Colonic mucosa (tissue), 4 donors: ENCODE results near the gene APOBEC3B. TPM values are rescaled to one million over a fixed set of nuclear protein-coding genes. Genes with fewer than 3 reads are reported as not detected.
"Not testable (repeated sequence)": the region's sequence is repeated elsewhere in the genome, so short reads cannot be mapped to it uniquely, and the experiment has no call there.

ENCODE experiments used
- DNase-seq: peaks from one replicate; pipeline ENCODE4 v3.0.0-alpha.2; 2020
- H3K27ac ChIP-seq: fragments of 200-600 bp; one replicate; pipeline ENCODE4 v1.8.0; 2021
- H3K27me3 ChIP-seq: fragments of 200-600 bp; one replicate; pipeline ENCODE4 v1.8.0; 2021
- H3K36me3 ChIP-seq: fragments of 200-600 bp; one replicate; pipeline ENCODE4 v1.8.0; 2021
- H3K4me1 ChIP-seq: fragments of 200-600 bp; one replicate; pipeline ENCODE4 v1.8.0; 2021; ENCODE audit warnings: mild to moderate bottlenecking
- H3K4me3 ChIP-seq: fragments of 200-600 bp; one replicate; pipeline ENCODE4 v1.8.0; 2021
- H3K9ac ChIP-seq, 2 donors: one replicate each; pipeline ENCODE4 v1.7.0; 2013; ENCODE audit warnings: control low read depth in 2 of 2, low read depth in 2 of 2, low read length in 2 of 2
- H3K9me3 ChIP-seq: fragments of 200-600 bp; one replicate; pipeline ENCODE4 v1.8.0; 2021
- intact Hi-C: fragments of 100-400 bp; cut with DNase I; formaldehyde crosslinking; loops from one replicate; pipeline ENCODE4 v1.14.1; 2022
- total RNA-seq, 2 donors: library from RNA; stranded (reverse); fragmentation: NEBNext Ultra II Directional in 1 of 2; extraction: Animal tissue kit (Norgen Biotek cat#: 25700) in 1 of 2; gene quantifications; one replicate each; pipeline ENCODE4 v1.2.1, GENCODE V29; 2021
- TF ChIP-seq, protein P1 (sequence below): fragments of 200-600 bp; IDR thresholded peaks from one replicate; pipeline ENCODE4 v1.8.0; 2022; ENCODE audit warnings: antibody characterized with exemption, mild to moderate bottlenecking
- donor health status: healthy.
- donor health status: DM: no; HTN: no; CAD: no.
- donor health status: DM: no; HTN: no; CAD: no.

The APOBEC3B gene
- total RNA-seq, 2 donors from 2014 or later, result 9.3 to 18.9 TPM

DNA sequence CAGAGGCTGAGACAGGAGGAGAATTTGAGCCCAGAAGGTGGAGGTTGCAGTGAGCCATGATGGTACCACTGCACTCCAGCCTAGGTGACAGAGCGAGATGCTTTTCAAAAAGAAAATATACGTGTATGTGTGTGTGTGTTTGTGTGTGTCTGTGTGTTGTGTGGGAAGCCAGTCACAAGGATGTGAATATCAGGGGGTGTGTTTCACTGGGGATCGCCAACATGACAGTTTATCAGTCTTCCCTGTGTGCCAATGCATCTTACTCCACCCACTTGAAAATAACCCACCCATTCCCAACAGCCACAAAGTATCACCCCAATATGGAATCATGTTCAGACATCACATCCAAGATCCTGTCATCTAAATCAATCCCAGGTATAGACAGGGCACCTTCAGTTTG, 10.4 kb upstream of the APOBEC3B start:
- H3K9me3 ChIP-seq, result no peaks in the 10 kb centered on the region
- intact Hi-C loops, result no loop called here
- H3K36me3 ChIP-seq, result no peaks in the 10 kb centered on the region
- H3K9ac ChIP-seq, result no peak overlapping the region
- DNase-seq, result no peak
- TF ChIP-seq, protein P1, sequence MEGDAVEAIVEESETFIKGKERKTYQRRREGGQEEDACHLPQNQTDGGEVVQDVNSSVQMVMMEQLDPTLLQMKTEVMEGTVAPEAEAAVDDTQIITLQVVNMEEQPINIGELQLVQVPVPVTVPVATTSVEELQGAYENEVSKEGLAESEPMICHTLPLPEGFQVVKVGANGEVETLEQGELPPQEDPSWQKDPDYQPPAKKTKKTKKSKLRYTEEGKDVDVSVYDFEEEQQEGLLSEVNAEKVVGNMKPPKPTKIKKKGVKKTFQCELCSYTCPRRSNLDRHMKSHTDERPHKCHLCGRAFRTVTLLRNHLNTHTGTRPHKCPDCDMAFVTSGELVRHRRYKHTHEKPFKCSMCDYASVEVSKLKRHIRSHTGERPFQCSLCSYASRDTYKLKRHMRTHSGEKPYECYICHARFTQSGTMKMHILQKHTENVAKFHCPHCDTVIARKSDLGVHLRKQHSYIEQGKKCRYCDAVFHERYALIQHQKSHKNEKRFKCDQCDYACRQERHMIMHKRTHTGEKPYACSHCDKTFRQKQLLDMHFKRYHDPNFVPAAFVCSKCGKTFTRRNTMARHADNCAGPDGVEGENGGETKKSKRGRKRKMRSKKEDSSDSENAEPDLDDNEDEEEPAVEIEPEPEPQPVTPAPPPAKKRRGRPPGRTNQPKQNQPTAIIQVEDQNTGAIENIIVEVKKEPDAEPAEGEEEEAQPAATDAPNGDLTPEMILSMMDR, result no peak
- no peaks in the 10 kb centered on the region for H3K4me1 ChIP-seq
- no peaks in the 10 kb centered on the region for H3K27me3 ChIP-seq
- H3K27ac ChIP-seq, result no peak overlapping the region
- no peak overlapping the region for H3K4me3 ChIP-seq

- H3K4me1 ChIP-seq, result no peaks in the 10 kb centered on the region
- intact Hi-C loops, result no loop called here
- no peak overlapping the region for H3K27ac ChIP-seq
- no peaks in the 10 kb centered on the region for H3K9me3 ChIP-seq
- H3K4me3 ChIP-seq, result no peak overlapping the region
- H3K27me3 ChIP-seq, result no peaks in the 10 kb centered on the region
- H3K36me3 ChIP-seq, result no peaks in the 10 kb centered on the region
- DNase-seq, result no peak
- no peak overlapping the region for H3K9ac ChIP-seq
- TF ChIP-seq, protein P1, result no peak
Measured at GRCh38 chr22:38972558-38972957, 9.6 kb upstream of the APOBEC3B start.

DNA sequence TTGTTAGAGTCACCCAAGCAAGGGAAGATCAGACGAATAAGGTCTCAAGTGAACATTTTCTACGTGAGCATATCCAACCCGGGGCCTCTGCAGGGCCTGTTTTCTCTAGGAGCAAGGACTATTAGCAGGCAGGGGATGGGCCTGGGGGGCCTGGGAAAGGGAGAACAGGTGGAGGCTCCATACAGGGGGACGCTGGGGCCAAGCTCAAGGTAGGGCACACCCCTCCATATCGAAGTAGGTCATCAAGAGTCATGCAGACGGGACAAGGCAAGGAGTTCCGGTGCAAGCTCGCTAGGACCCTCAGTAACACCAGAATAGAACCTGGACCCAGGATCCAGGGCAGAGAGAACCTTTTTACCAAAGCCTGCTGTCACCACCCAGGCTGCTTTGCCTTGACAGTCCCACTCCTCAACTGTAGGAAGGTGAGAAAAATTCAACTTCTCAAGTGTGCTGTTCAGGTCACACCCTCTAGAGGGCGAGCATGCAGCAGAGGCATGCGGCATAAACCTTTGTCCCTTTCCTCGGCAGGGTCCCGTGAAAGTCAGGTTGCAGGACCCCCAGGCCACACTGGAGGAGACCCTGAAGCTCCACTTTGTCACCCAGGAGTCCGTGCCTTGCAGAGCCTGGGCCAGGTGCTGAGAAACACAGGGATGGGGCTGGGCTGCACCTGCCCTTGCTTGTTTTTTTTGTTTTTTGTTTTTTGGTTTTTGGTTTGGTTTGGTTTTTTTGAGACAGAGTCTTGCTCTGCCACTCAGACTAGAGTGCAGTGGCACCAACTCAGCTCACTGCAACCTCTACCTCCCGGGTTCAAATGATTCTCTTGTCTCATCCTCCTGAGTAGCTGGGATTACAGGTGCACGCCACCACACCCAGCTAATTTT, 8.6 kb upstream of the APOBEC3B start:
- intact Hi-C loops, result no loop called here

GRCh38 chr22:38974170-38974825, 7.8 kb upstream of the APOBEC3B start:
- TF ChIP-seq, protein P1, result no peak

More for the DNA sequence above, 8.6 kb upstream of the APOBEC3B start:
- no peak overlapping the region for H3K4me3 ChIP-seq
- H3K9me3 ChIP-seq, result no peaks in the 10 kb centered on the region
- H3K27ac ChIP-seq, result no peak overlapping the region
- H3K4me1 ChIP-seq, result no peaks in the 10 kb centered on the region
- TF ChIP-seq, protein P1, result peak; percentile 46
- no peak overlapping the region for H3K9ac ChIP-seq
- no peaks in the 10 kb centered on the region for H3K36me3 ChIP-seq
- H3K27me3 ChIP-seq, result no peaks in the 10 kb centered on the region
- DNase-seq, result peak; percentile 53

GRCh38 chr22:38974826-38975175, 7.3 kb upstream of the APOBEC3B start:
- Histone ChIP-seq H3K36me3 (no peaks in the 10 kb centered on the region), H3K4me1 (no peaks in the 10 kb centered on the region), H3K27ac (no peak overlapping the region), H3K9ac (no peak overlapping the region), H3K9me3 (no peaks in the 10 kb centered on the region), H3K4me3 (no peak overlapping the region), H3K27me3 (no peaks in the 10 kb centered on the region)
- TF ChIP-seq, protein P1, result no peak
- no peak for DNase-seq
- intact Hi-C loops, result no loop called here

More at GRCh38 chr22:38974170-38974825, 7.8 kb upstream of the APOBEC3B start:
- no peak overlapping the region for H3K9ac ChIP-seq
- no peak for DNase-seq
- H3K9me3 ChIP-seq, result no peaks in the 10 kb centered on the region
- no peak overlapping the region for H3K27ac ChIP-seq
- intact Hi-C loops, result no loop called here
- no peak overlapping the region for H3K4me3 ChIP-seq
- H3K4me1 ChIP-seq, result no peaks in the 10 kb centered on the region
- H3K27me3 ChIP-seq, result no peaks in the 10 kb centered on the region
- H3K36me3 ChIP-seq, result no peaks in the 10 kb centered on the region

GRCh38 chr22:38977289-38977688, 4.9 kb upstream of the APOBEC3B start:
- H3K9me3 ChIP-seq, H3K27ac ChIP-seq, H3K9ac ChIP-seq, H3K27me3 ChIP-seq, H3K4me3 ChIP-seq, H3K4me1 ChIP-seq, H3K36me3 ChIP-seq, intact Hi-C loops, DNase-seq: not testable (repeated sequence)

DNA sequence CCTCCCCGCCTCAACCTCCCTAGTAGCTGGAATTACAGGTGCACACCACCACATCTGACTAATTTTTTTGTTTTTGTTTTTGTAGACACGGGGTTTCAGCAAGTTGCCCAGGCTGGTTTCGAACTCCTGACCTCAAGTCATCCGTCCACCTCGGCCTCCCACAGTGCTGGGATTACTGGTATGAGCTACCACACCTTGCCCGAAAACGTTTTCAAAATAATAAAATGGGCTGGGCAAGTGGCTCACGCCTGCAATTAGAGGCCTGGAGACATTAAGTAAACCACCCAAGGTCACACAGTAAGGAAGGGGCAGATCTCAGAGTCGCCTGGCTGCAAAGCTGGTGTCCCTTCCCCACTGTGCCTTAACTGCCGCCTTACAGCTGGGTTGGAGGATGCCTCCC, 1.6 kb upstream of the APOBEC3B start:
- H3K36me3 ChIP-seq, intact Hi-C loops, H3K4me1 ChIP-seq, H3K27ac ChIP-seq, H3K27me3 ChIP-seq, H3K9me3 ChIP-seq, H3K4me3 ChIP-seq: not testable (repeated sequence)
- peak overlapping the region in 1 of 2 donors; percentile 46 for H3K9ac ChIP-seq
- DNase-seq, result peak; percentile 58
